SH-SY5Y (cell line): ENCODE data around the gene SERPINA12.

Experiments
- GATA2 ChIP-seq: IDR thresholded peaks from 2 replicates; pipeline ENCODE4 v1.6.1; 2011; ENCODE audit warnings: mild to moderate bottlenecking, low read depth, low read length
- GATA3 ChIP-seq: IDR thresholded peaks from 2 replicates; pipeline ENCODE4 v1.6.1; 2011; ENCODE audit warnings: low read depth, mild to moderate bottlenecking, low read length, moderate library complexity

DNA sequence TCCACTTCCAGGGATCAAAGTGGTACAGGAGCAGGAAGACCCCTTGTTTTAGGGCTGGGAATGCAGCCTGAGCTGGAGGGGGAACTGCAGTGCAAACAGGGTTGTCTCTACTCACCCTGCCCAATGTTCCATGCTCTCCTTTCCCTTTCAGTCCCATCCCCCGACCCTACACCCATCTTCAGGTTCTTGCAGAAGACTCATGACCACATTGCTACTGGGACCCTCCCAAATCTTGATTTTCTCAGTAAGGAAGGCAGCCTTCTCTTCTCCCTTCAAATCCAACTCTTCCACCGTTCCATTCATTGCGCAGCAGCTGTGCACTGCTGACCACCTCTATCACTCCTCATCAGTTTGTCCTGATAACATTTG lies 58.6 kb downstream of the SERPINA12 start:
- TF ChIP-seq GATA3 (no peak), GATA2 (no peak)
